Lower leg skin (tissue), 3 donors: ENCODE data around the gene KRT9.

Experiments
- CTCF ChIP-seq, 3 donors: fragments of 450-650 bp; IDR thresholded peaks; one replicate each; pipeline ENCODE4 v1.5.1; 2016; ENCODE audit warnings: antibody characterized with exemption in 3 of 3, mild to moderate bottlenecking in 3 of 3, moderate library complexity in 2 of 3
- POLR2A ChIP-seq, 2 donors: fragments of 450-650 bp; IDR thresholded peaks; one replicate each; pipeline ENCODE4 v1.6.1; 2016 to 2017; ENCODE audit warnings: antibody characterized with exemption in 2 of 2, mild to moderate bottlenecking in 1 of 2, moderate library complexity in 1 of 2

DNA sequence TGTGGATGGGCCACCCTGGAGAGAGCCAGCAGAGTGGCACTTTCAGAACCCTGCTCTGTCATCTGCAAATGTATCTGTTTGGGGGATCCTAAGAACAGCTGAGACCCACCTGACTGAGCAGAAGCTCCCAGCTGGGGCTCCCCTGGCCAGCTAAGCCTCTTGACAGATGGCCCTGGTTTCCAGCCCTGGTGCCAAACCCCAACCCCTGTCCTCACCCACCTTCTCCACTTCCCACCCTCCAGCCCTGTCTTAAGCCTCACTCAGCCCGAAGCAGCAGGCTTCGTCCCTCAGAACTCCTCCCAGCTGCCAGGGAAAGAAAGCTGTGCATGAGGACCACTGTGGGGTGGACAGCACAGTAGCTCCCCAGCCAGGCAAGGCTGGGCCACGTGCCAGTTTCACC, 3.5 kb upstream of the KRT9 start:
- no peak for TF ChIP-seq CTCF (IDR thresholded peaks at IDR 0.05)
- no peak for TF ChIP-seq POLR2A (IDR thresholded peaks at IDR 0.05)
